HEK293T (cell line): ENCODE measurements around the gene PCDHA9.
"Not testable (repeated sequence)": the region's sequence is repeated elsewhere in the genome, so short reads cannot be mapped to it uniquely, and the experiment has no call there.

Source experiments
- CTCF ChIA-PET: fragments of 350-600 bp; formaldehyde crosslinking; extraction: SDS; loops from one replicate; lab custom pipeline; 2021; ENCODE audit warnings: antibody characterized with exemption, inconsistent platforms; lab: Yijun Ruan, JAX
- POLR2A ChIA-PET: fragments of 350-600 bp; formaldehyde crosslinking; extraction: SDS; loops from one replicate; lab custom pipeline; 2020; ENCODE audit warnings: antibody characterized with exemption, inconsistent platforms; lab: Yijun Ruan, JAX
- DNase-seq: peaks from one replicate; pipeline ENCODE4 v3.0.0; 2012; ENCODE audit warnings: mixed read lengths; ENCODE audit errors: extremely low spot score
- ARNT ChIP-seq: fragments of 450-650 bp; IDR thresholded peaks from 2 replicates; pipeline ENCODE4 v1.6.1; 2017; ENCODE audit warnings: mild to moderate bottlenecking
- BHLHE40 ChIP-seq: fragments of 450-650 bp; IDR thresholded peaks from 2 replicates; pipeline ENCODE4 v1.6.1; 2016; ENCODE audit warnings: mild to moderate bottlenecking, moderate library complexity, borderline replicate concordance
- CTBP1 ChIP-seq: fragments of 450-650 bp; IDR thresholded peaks from 2 replicates; pipeline ENCODE4 v1.6.1; 2016; ENCODE audit warnings: borderline replicate concordance
- ELF4 ChIP-seq: fragments of 450-650 bp; IDR thresholded peaks from 2 replicates; pipeline ENCODE4 v1.6.1; 2017; ENCODE audit warnings: antibody characterized with exemption
- FOXA1 ChIP-seq: fragments of 450-650 bp; IDR thresholded peaks from 2 replicates; pipeline ENCODE4 v1.6.1; 2016; ENCODE audit warnings: mild to moderate bottlenecking
- FOXK2 ChIP-seq: fragments of 450-650 bp; IDR thresholded peaks from 2 replicates; pipeline ENCODE4 v1.6.1; 2016; ENCODE audit warnings: mild to moderate bottlenecking
- FOXM1 ChIP-seq: fragments of 450-650 bp; IDR thresholded peaks from 2 replicates; pipeline ENCODE4 v1.6.1; 2017; ENCODE audit warnings: mild to moderate bottlenecking, borderline replicate concordance
- HDGF ChIP-seq: fragments of 450-650 bp; IDR thresholded peaks from 2 replicates; pipeline ENCODE4 v1.6.1; 2017; ENCODE audit warnings: antibody characterized with exemption, borderline replicate concordance
- L3MBTL2 ChIP-seq: fragments of 450-650 bp; conservative IDR thresholded peaks from 2 replicates; pipeline ENCODE4 v1.6.1; 2016; ENCODE audit warnings: mild to moderate bottlenecking
- LEF1 ChIP-seq: fragments of 450-650 bp; IDR thresholded peaks from 2 replicates; pipeline ENCODE4 v1.6.1; 2017; ENCODE audit warnings: mild to moderate bottlenecking, borderline replicate concordance
- NFRKB ChIP-seq: fragments of 450-650 bp; IDR thresholded peaks from 2 replicates; pipeline ENCODE4 v1.6.1; 2016; ENCODE audit warnings: mild to moderate bottlenecking, moderate library complexity
- PKNOX1 ChIP-seq: fragments of 450-650 bp; IDR thresholded peaks from 2 replicates; pipeline ENCODE4 v1.6.1; 2016
- SP1 ChIP-seq: fragments of 450-650 bp; IDR thresholded peaks from 2 replicates; pipeline ENCODE4 v1.6.1; 2017
- SUZ12 ChIP-seq: fragments of 450-650 bp; IDR thresholded peaks from 2 replicates; pipeline ENCODE4 v1.6.1; 2016; ENCODE audit warnings: mild to moderate bottlenecking
- TARDBP ChIP-seq: fragments of 450-650 bp; IDR thresholded peaks from 2 replicates; pipeline ENCODE4 v1.6.1; 2016
- ZNF384 ChIP-seq: fragments of 450-650 bp; IDR thresholded peaks from 2 replicates; pipeline ENCODE4 v1.6.1; 2016

Gene PCDHA9

GRCh38 chr5:140870221-140871201 lies 22.3 kb downstream of the PCDHA9 start:
- ChIA-PET CTCF (interaction anchor here (0.6 to 2.3 kb wide), 8 partner anchors 9 to 175 kb away, joined by 3 to 80 read pairs (median 6); partner anchors contain the start of genes PCDHA10 and PCDHAC1), POLR2A (no interaction called here)
- no peak for TF ChIP-seq HDGF
- no peak for TF ChIP-seq FOXK2
- no peak for TF ChIP-seq ARNT
- TF ChIP-seq FOXM1 = no peak
- no peak for TF ChIP-seq CTBP1
- no peak for TF ChIP-seq NFRKB
- no peak for TF ChIP-seq SUZ12
- no peak for TF ChIP-seq FOXA1
- no peak for TF ChIP-seq ZNF384
- no peak for TF ChIP-seq TARDBP
- TF ChIP-seq ELF4 = no peak
- TF ChIP-seq PKNOX1 = no peak
- TF ChIP-seq SP1 = no peak
- TF ChIP-seq L3MBTL2 = no peak
- no peak for TF ChIP-seq BHLHE40
- TF ChIP-seq LEF1 = no peak
- DNase-seq = no peak

- DNase-seq = no peak
- TF ChIP-seq ZNF384 = no peak
- no peak for TF ChIP-seq CTBP1
- no peak for TF ChIP-seq SP1
- no peak for TF ChIP-seq FOXA1
- TF ChIP-seq ELF4 = no peak
- no peak for TF ChIP-seq LEF1
- no peak for TF ChIP-seq PKNOX1
- no peak for TF ChIP-seq FOXK2
- TF ChIP-seq L3MBTL2 = no peak
- no peak for TF ChIP-seq NFRKB
- no peak for TF ChIP-seq BHLHE40
- TF ChIP-seq TARDBP = no peak
- no peak for TF ChIP-seq FOXM1
- no peak for TF ChIP-seq SUZ12
- TF ChIP-seq ARNT = no peak
- no peak for TF ChIP-seq HDGF
- POLR2A ChIA-PET = no interaction called here
- CTCF ChIA-PET = no interaction called here
Measured at GRCh38 chr5:140875085-140876065, 27.2 kb downstream of the PCDHA9 start, which contains the start of gene PCDHA12. TSS of gene PCDHA12 (plus strand) at chr5:140875308. CDS start at chr5:140875473, 165 bp downstream.

GRCh38 chr5:140876541-140877261 lies 28.5 kb downstream of the PCDHA9 start:
- DNase-seq, POLR2A ChIA-PET, CTCF ChIA-PET: not testable (repeated sequence)

GRCh38 chr5:140877262-140877581 lies 29.0 kb downstream of the PCDHA9 start:
- ChIA-PET POLR2A (no interaction called here), CTCF (no interaction called here)
- TF ChIP-seq ELF4 (no peak), PKNOX1 (no peak), HDGF (no peak), ARNT (no peak), BHLHE40 (no peak), SUZ12 (no peak), FOXK2 (no peak), ZNF384 (no peak), FOXM1 (no peak), NFRKB (no peak), LEF1 (no peak), FOXA1 (no peak), SP1 (no peak), L3MBTL2 (no peak), CTBP1 (no peak), TARDBP (no peak)
- DNase-seq = no peak

- no peak for TF ChIP-seq L3MBTL2
- TF ChIP-seq NFRKB = no peak
- no peak for TF ChIP-seq FOXM1
- TF ChIP-seq PKNOX1 = no peak
- no peak for TF ChIP-seq SP1
- TF ChIP-seq LEF1 = no peak
- no peak for TF ChIP-seq FOXK2
- TF ChIP-seq ELF4 = no peak
- TF ChIP-seq FOXA1 = no peak
- no peak for TF ChIP-seq BHLHE40
- TF ChIP-seq ZNF384 = no peak
- no peak for TF ChIP-seq SUZ12
- no peak for TF ChIP-seq ARNT
- no peak for TF ChIP-seq TARDBP
- TF ChIP-seq CTBP1 = no peak
- no peak for TF ChIP-seq HDGF
- ChIA-PET CTCF (no interaction called here), POLR2A (no interaction called here)
- DNase-seq = no peak
Measured at GRCh38 chr5:140881889-140882590, 33.9 kb downstream of the PCDHA9 start, which contains the start of gene PCDHA13. TSS of gene PCDHA13 (plus strand) at chr5:140882124. CDS start at chr5:140882269, 145 bp downstream.
